Neural progenitor cell (in vitro differentiated cells): Measurements from ENCODE around the gene FOLR3.

Experiments
- EZH2 ChIP-seq: fragments of 200-600 bp; sonication (generic); IDR thresholded peaks from 2 replicates; pipeline ENCODE4 v1.6.1; 2017; ENCODE audit warnings: antibody characterized with exemption, mild to moderate bottlenecking, moderate library complexity
- EZH2phosphoT487 ChIP-seq: fragments of 200-600 bp; sonication (generic); IDR thresholded peaks from 2 replicates; pipeline ENCODE4 v1.6.1; 2017; ENCODE audit warnings: antibody characterized with exemption
- TF ChIP-seq, protein P1 (sequence below): fragments of 200-600 bp; sonication (generic); IDR thresholded peaks from 2 replicates; pipeline ENCODE4 v1.5.1; 2017; ENCODE audit warnings: antibody characterized with exemption, mild to moderate bottlenecking

DNA sequence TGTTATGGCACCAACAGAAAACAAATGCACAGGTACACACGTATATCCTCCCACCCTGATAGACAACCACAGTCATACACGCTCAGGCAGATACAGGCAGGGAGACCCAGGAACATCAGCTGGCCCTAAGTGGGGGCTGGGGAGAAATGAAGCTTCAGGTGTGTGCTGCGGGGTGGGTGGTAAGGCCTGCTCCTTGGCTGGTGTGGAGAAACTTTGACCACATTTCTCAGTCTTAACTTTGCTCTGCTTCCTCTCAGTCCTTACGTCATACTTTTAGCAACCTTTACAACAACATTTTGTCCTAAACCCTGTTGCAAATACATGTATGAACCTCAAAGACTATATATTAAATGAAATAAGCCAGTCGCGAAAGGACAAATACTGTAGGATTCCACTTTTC is 16.3 kb upstream of the FOLR3 start:
- TF ChIP-seq, protein P1, sequence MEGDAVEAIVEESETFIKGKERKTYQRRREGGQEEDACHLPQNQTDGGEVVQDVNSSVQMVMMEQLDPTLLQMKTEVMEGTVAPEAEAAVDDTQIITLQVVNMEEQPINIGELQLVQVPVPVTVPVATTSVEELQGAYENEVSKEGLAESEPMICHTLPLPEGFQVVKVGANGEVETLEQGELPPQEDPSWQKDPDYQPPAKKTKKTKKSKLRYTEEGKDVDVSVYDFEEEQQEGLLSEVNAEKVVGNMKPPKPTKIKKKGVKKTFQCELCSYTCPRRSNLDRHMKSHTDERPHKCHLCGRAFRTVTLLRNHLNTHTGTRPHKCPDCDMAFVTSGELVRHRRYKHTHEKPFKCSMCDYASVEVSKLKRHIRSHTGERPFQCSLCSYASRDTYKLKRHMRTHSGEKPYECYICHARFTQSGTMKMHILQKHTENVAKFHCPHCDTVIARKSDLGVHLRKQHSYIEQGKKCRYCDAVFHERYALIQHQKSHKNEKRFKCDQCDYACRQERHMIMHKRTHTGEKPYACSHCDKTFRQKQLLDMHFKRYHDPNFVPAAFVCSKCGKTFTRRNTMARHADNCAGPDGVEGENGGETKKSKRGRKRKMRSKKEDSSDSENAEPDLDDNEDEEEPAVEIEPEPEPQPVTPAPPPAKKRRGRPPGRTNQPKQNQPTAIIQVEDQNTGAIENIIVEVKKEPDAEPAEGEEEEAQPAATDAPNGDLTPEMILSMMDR, result no peak
- no peak for TF ChIP-seq EZH2phosphoT487
- TF ChIP-seq EZH2, result no peak
